ENCODE measurements around the gene PRSS57. TPM values are rescaled to one million over a fixed set of nuclear protein-coding genes. Genes with fewer than 3 reads are reported as not detected.
"Not testable (repeated sequence)": the region's sequence is repeated elsewhere in the genome, so short reads cannot be mapped to it uniquely, and the experiment has no call there.

The PRSS57 gene
- total and polyA plus RNA-seq, 2 of the 13 experiments (the other 11 are each of a cell fraction or from before 2014, with no cell fraction given), result 0.12 TPM; not detected in 1

- H3K4me3 ChIP-seq (replicated peaks in 1 of 3; ENCODE audit: insufficient read depth in 1 of 3, low read depth in 2 of 3, low read length in 3 of 3), result peak overlapping the region; percentile 72 to 83 (median 76)
- peak overlapping the region; percentile 70 for H3K4me2 ChIP-seq (ENCODE audit: low read depth, low read length)
- H3K27me3 ChIP-seq (ENCODE audit: control insufficient read depth in 1 of 2, insufficient read depth in 2 of 2, low read length in 2 of 2); CTCF ChIA-PET (ENCODE audit: low intra/inter-chr PET ratio, low total read pairs); H3K36me3 ChIP-seq (replicated peaks in 1 of 2; ENCODE audit: control insufficient read depth in 1 of 2, insufficient read depth in 2 of 2, low read length in 2 of 2); DNase-seq (ENCODE audit: low spot score); ATAC-seq; FAIRE-seq; BruUV-seq (replicated peaks); H2AFZ ChIP-seq (ENCODE audit: low read length); H4K20me1 ChIP-seq (ENCODE audit: insufficient read depth, low read length); H3K79me2 ChIP-seq (ENCODE audit: insufficient read depth, low read length); in situ Hi-C loops (cut with HindIII; ENCODE audit: extremely low pct_ligation_motif_present, low pct_unique_long_range_greater_than_20kb); H3K9me3 ChIP-seq (ENCODE audit: low read length); intact Hi-C loops (cut with micrococcal nuclease; ENCODE audit: unreplicated experiment): not testable (repeated sequence)
- TF ChIP-seq ZNF770 (CRISPR knock-in tag; IDR thresholded peaks at IDR 0.05), result peak; percentile 81; the same call in 1 of the 2 replicates
- TF ChIP-seq ZNF460 (CRISPR knock-in tag; IDR thresholded peaks at IDR 0.05; ENCODE audit: borderline replicate concordance), result peak; percentile 42; the same call in 1 of the 2 replicates
- peak; percentile 80 for TF ChIP-seq ZNF121 (CRISPR knock-in tag; IDR thresholded peaks at IDR 0.05)
- 0 out of 2 replicates have a peak, but pooled peaks have one; percentile 10 for TF ChIP-seq ZNF550 (CRISPR knock-in tag; IDR thresholded peaks at IDR 0.05; ENCODE audit: borderline replicate concordance)
- peak overlapping the region; percentile 69 for H3K27ac ChIP-seq (ENCODE audit: extremely low read length, insufficient read depth, low read length)
- WGBS (ENCODE audit: low lambda C conversion rate), result 57% methylated on average over 6 of the region's 6 CpGs
- peak overlapping the region; percentile 70 for H3K9ac ChIP-seq (ENCODE audit: insufficient read depth, low read depth, low read length)
- POLR2A ChIA-PET, result interaction anchor here (1.1 to 3.6 kb wide), 12 partner anchors 8 to 172 kb away, joined by 4 to 56 read pairs (median 8); partner anchors contain the start of genes CDC34, FSTL3, PRSS57 and RNF126
- H3K4me1 ChIP-seq (ENCODE audit: insufficient read depth, low read length), result peaks cover 42% of the 10 kb centered on the region
Measured at GRCh38 chr19:702847-703246, 7.6 kb upstream of the PRSS57 start.

- Histone ChIP-seq H3K4me1 (ENCODE audit: insufficient read depth, low read length) (peaks cover 27% of the 10 kb centered on the region), H3K27me3 (ENCODE audit: control insufficient read depth in 1 of 2, insufficient read depth in 2 of 2, low read length in 2 of 2) (peaks cover 2 to 12% of the 10 kb centered on the region in 2 experiments; a peak in 4 of 5 replicates)
- CTCF ChIA-PET (ENCODE audit: low intra/inter-chr PET ratio, low total read pairs); in situ Hi-C loops (cut with HindIII; ENCODE audit: extremely low pct_ligation_motif_present, low pct_unique_long_range_greater_than_20kb); H3K4me3 ChIP-seq (replicated peaks in 1 of 3; ENCODE audit: insufficient read depth in 1 of 3, low read depth in 2 of 3, low read length in 3 of 3); H3K9me3 ChIP-seq (ENCODE audit: low read length); DNase-seq (ENCODE audit: low spot score); H2AFZ ChIP-seq (ENCODE audit: low read length); H3K36me3 ChIP-seq (replicated peaks in 1 of 2; ENCODE audit: control insufficient read depth in 1 of 2, insufficient read depth in 2 of 2, low read length in 2 of 2); intact Hi-C loops (cut with micrococcal nuclease; ENCODE audit: unreplicated experiment); H4K20me1 ChIP-seq (ENCODE audit: insufficient read depth, low read length); H3K79me2 ChIP-seq (ENCODE audit: insufficient read depth, low read length); FAIRE-seq; H3K27ac ChIP-seq (ENCODE audit: extremely low read length, insufficient read depth, low read length); BruUV-seq (replicated peaks); H3K9ac ChIP-seq (ENCODE audit: insufficient read depth, low read depth, low read length); H3K4me2 ChIP-seq (ENCODE audit: low read depth, low read length); ATAC-seq: not testable (repeated sequence)
- POLR2A ChIA-PET, result interaction anchor here (0.9 to 1.5 kb wide), 6 partner anchors 8 to 42 kb away, joined by 3 to 4 read pairs (median 3); no protein-coding TSS in a partner anchor
- 78% methylated on average over 14 of the region's 14 CpGs for WGBS (ENCODE audit: low lambda C conversion rate)
Measured at GRCh38 chr19:699885-700284, 4.6 kb upstream of the PRSS57 start.

DNA sequence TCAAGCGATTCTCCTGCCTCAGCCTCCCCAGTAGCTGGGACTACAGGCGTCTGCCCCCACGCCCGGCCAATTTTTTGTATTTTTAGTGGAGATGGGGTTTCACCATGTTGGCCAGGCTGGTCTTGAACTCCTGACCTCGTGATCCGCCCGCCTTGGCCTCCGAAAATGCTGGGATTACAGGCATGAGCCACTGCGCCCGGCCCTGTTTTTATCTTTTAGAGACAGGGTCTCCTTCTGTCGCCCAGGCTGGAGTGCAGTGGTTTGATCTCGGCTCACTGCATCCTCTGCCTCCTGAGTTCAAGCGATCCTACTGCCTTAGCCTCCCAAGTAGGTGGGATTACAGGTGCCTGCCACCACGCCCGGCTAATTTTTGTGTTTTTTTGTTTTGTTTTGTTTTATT is 3.3 kb upstream of the PRSS57 start:
- BruUV-seq (replicated peaks); H3K36me3 ChIP-seq (replicated peaks in 1 of 2; ENCODE audit: control insufficient read depth in 1 of 2, insufficient read depth in 2 of 2, low read length in 2 of 2); H3K79me2 ChIP-seq (ENCODE audit: insufficient read depth, low read length); ATAC-seq; intact Hi-C loops (cut with micrococcal nuclease; ENCODE audit: unreplicated experiment); H3K27ac ChIP-seq (ENCODE audit: extremely low read length, insufficient read depth, low read length); H4K20me1 ChIP-seq (ENCODE audit: insufficient read depth, low read length); H3K4me3 ChIP-seq (replicated peaks in 1 of 3; ENCODE audit: insufficient read depth in 1 of 3, low read depth in 2 of 3, low read length in 3 of 3); H3K4me2 ChIP-seq (ENCODE audit: low read depth, low read length); H3K9me3 ChIP-seq (ENCODE audit: low read length); in situ Hi-C loops (cut with HindIII; ENCODE audit: extremely low pct_ligation_motif_present, low pct_unique_long_range_greater_than_20kb); FAIRE-seq; CTCF ChIA-PET (ENCODE audit: low intra/inter-chr PET ratio, low total read pairs); DNase-seq (ENCODE audit: low spot score); H2AFZ ChIP-seq (ENCODE audit: low read length); H3K9ac ChIP-seq (ENCODE audit: insufficient read depth, low read depth, low read length): not testable (repeated sequence)
- 56% methylated on average over 10 of the region's 15 CpGs for WGBS (ENCODE audit: low lambda C conversion rate)
- peaks cover 2 to 17% of the 10 kb centered on the region in 2 experiments; a peak in 4 of 5 replicates for H3K27me3 ChIP-seq (ENCODE audit: control insufficient read depth in 1 of 2, insufficient read depth in 2 of 2, low read length in 2 of 2)
- peaks cover 19% of the 10 kb centered on the region; the same call in 1 of the 2 replicates for H3K4me1 ChIP-seq (ENCODE audit: insufficient read depth, low read length)
- POLR2A ChIA-PET, result interaction anchor here (1.1 to 1.5 kb wide), 3 partner anchors 10 to 35 kb away, joined by 3 to 4 read pairs (median 3); partner anchors contain the start of gene RNF126

Measured in HepG2 (cell line).